ENCODE data around the gene CEP350.

CEP350 gene, protein sequence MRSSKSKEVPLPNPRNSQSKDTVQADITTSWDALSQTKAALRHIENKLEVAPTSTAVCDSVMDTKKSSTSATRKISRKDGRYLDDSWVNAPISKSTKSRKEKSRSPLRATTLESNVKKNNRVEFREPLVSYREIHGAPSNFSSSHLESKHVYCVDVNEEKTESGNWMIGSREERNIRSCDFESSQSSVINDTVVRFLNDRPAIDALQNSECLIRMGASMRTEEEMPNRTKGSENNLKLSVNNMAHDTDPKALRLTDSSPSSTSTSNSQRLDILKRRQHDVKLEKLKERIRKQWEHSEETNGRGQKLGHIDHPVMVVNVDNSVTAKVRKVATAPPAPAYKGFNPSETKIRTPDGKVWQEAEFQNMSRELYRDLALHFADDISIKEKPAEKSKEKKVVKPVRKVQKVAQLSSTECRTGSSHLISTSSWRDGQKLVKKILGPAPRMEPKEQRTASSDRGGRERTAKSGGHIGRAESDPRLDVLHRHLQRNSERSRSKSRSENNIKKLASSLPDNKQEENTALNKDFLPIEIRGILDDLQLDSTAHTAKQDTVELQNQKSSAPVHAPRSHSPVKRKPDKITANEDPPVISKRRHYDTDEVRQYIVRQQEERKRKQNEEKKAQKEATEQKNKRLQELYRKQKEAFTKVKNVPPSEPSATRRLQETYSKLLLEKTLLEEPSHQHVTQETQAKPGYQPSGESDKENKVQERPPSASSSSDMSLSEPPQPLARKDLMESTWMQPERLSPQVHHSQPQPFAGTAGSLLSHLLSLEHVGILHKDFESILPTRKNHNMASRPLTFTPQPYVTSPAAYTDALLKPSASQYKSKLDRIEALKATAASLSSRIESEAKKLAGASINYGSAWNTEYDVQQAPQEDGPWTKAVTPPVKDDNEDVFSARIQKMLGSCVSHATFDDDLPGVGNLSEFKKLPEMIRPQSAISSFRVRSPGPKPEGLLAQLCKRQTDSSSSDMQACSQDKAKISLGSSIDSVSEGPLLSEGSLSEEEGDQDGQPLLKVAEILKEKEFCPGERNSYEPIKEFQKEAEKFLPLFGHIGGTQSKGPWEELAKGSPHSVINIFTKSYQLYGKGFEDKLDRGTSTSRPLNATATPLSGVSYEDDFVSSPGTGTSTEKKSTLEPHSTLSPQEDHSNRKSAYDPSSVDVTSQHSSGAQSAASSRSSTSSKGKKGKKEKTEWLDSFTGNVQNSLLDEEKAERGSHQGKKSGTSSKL (N-terminal part only)

DNA sequence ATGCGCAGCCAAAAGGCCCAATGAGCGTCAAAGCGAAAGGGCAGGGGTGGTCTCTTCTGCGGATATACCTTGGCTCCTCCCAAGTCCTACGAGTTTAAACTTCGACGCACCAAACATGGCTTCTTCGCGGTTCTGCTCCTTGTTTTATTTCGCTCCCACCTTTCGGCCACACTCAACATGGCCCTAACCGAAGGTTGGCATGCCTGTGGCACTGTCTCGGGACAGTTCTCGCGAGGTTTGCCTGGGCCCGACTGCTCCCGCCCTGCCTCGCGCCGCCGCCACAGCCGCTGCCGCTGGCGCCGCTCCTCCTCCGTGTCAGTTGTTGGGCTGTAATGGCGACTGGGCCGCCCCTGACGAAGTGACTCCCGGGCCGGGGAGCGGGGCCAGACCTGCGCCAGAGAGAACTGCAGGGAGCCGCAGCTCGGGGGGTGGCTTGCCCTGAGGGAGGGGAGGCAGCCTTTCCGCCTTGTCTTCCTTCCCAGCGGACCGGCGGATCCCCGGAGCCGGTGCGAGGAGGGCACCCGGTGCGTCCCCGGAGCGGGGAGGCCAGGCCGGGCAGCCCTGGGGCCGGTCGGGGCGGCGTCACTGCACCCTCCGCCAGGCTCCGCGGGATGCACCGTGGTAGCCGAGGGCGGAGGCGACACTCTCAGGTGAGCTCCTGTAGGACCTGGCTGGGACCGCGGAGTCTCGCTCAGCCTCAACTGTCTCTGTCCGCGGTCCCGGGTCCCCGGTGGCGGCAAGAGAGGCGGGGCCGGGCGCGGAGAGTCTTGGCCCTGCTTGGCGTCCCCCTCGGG lies at the start of gene CEP350:
Gene CEP350 (plus strand): TSS at position 318 of the 794 bp plus-strand sequence. CDS start 31,372 bp downstream, outside the sequence.
- peak; percentile 88 to 94 for DNase-seq (ENCODE audit: low read depth in 2 of 2, low spot score in 1 of 2)

DNA sequence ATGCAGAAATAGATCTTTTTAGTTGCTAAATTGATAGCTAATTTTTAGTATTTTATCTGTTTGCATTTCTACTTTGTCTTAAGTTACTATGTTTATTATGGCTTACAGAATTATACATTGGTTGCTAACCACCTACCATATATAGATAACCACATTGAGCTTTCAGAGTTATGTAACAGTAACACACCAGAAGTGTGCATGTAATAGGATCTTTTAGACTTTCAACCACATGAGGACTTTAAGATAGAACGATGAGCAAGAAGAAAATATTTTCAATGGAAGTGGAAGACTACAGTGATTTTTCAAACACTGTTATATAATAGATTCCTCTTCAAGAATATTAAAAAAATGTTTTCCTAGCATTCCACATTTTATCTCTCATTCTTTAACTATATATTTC lies 43.7 kb upstream of the CEP350 start:
- DNase-seq (ENCODE audit: low read depth in 2 of 2, low spot score in 1 of 2): no peak

DNA sequence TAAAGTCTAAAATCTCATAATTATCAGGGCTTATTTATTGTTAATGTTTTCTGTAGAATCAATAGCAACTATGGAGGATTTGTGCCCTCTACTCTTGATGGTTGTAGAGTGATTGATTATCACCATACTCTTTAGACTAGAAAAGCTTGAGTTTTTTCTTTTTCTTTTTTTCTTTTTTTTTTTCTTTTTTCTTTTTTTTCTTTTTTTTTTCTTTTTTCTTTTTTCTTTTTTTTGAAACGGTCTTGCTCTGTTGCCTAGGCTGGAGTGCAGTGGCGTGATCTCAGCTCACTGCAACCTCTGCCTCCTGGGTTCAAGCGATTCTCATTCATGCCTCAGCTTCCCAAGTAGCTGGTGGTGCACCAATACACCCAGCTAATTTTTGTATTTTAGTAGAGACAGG lies 42.8 kb upstream of the CEP350 start:
- DNase-seq (ENCODE audit: low read depth in 2 of 2, low spot score in 1 of 2): no peak

DNA sequence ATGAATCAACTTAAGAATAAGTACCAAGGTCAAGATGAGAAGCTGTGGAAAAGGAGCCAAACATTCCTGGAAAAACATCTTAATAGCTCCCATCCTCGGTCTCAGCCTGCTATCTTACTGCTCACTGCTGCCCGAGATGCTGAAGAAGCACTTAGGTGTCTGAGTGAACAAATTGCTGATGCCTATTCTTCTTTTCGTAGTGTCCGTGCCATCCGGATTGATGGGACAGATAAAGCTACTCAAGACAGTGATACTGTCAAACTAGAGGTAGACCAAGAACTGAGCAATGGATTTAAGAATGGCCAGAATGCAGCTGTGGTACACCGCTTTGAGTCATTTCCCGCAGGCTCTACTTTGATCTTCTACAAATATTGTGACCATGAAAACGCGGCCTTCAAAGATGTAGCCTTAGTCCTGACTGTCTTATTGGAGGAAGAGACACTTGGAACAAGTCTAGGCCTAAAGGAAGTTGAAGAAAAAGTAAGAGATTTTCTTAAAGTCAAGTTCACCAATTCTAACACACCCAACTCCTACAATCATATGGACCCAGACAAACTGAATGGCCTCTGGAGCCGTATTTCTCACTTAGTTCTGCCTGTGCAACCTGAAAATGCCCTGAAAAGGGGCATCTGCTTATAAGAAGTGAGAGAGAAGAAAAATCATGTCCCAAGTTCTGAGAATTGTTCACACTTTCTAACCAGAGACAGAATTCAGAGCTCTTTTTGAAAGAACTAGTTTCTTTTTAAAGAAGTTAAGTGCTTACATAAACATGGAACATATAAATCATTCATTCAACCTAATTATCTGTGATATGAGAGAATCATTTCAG lies 36.8 kb upstream of the CEP350 start:
- DNase-seq (ENCODE audit: low read depth in 2 of 2, low spot score in 1 of 2): no peak

DNA sequence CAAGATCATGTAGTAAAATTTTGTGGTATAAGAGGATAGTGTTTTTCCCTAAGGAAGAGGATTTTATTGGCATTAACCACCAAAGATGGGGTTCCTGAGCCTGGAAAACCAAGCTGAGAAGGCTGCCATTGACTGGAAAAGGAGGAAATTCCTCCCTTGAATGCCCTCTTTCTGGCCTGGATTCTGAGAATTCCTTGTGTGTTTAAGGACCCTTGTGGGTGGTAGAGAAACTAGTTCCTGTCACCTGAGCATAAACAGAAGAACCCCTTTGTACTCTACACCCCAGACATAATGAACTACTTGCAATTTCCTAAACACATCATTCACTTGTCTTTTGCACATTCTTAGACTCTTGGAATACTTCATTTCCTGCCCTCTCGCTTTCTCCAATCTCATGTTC lies 33.1 kb upstream of the CEP350 start:
- DNase-seq (ENCODE audit: low read depth in 2 of 2, low spot score in 1 of 2): no peak

DNA sequence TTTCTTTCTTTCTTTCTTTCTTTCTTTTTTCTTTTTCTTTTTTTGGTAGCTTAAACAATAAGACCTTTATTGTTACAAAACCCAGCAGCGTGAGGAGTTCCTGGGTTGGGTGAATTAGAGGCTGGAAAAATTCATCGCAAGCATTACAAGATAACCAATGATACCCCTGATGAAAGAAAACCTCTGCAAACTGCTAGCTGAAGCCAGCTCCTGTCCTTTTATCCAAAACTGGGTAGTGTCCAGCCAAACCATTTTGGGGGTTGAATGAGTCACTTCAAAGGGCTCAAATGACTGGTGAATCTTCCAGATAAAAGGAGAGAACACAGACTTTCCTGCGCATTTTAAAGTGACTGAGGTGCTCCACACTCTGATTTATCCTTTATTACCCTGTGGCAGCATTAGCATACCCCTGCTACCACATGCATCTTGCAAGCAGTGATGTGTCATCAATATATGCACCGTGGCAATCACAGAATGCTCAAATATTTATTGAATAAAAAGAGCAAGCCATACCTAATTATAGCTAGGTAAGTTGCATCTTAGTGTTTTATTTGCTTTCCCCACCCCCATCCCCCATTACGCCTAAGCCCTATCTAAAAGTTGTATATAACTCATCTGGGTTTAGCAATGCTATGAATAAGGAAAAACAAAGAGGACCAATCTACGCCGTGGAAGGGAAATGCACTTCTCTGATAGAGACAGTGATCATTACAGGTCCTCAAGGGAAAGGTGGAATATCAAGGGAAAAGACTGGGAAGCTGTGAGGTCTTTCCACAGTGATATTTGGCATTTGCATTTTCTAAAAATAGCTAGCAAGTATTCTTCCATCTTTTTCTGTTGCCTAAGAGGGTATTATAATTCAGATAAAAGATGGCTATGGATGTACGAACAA lies 32.4 kb upstream of the CEP350 start:
- no peak for DNase-seq (ENCODE audit: low read depth in 2 of 2, low spot score in 1 of 2)

DNA sequence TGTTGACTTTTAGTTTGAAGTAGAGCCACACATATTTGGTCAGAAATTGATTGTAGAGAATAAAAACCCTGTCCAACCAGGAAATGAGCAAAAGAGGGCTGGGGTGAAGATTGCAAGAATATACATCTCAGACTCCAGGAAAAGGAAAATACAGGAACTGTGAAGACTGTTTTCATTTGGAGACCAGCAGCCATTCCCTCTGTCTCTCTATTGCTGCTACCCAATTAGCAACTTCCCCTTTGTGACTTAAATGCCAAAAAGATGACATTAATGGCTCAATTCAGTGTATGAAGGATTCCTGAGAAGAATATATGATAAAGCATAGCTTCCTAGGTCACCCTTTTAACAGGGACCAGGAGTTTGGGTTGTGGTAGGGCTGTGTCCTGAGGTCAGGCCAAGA lies 31.6 kb upstream of the CEP350 start:
- no peak for DNase-seq (ENCODE audit: low read depth in 2 of 2, low spot score in 1 of 2)

DNA sequence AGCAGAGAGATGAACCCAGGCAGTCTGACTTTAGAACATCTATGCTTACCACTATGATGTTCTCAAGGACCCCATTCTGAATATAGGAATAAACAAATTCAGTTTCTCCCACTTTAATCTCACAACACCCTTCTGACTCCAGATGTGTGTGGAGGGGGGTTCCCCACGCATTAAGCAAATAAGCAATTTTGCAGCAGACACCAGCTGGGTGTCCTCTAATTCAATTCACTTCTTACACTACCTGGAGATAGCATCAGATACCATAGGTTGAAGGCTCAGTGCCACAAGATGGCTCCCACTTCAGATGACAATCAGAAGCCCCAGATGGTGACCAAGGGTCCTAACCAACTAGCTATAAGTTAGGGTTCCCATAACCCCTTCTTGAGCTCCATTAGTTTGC lies 30.3 kb upstream of the CEP350 start:
- no peak for DNase-seq (ENCODE audit: low read depth in 2 of 2, low spot score in 1 of 2)

DNA sequence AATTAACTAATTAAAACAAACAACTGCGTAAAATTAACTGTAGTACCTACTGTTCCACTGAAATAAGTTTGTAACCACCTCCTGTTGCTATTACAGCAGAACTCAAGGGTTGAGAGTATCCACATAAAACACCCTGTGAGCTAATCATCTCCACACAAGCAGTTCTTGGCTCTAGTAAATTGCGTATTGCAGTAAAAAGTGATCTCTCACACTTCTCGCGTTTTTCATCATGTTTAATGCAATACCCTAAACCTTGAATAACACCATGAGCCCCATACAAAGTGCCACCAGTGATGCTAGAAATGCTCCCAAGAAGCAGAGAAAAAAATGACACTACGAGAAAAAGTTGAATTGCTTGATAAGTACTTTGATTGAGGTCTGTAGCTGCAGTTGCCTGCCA lies 29.3 kb upstream of the CEP350 start:
- no peak for DNase-seq (ENCODE audit: low read depth in 2 of 2, low spot score in 1 of 2)

DNA sequence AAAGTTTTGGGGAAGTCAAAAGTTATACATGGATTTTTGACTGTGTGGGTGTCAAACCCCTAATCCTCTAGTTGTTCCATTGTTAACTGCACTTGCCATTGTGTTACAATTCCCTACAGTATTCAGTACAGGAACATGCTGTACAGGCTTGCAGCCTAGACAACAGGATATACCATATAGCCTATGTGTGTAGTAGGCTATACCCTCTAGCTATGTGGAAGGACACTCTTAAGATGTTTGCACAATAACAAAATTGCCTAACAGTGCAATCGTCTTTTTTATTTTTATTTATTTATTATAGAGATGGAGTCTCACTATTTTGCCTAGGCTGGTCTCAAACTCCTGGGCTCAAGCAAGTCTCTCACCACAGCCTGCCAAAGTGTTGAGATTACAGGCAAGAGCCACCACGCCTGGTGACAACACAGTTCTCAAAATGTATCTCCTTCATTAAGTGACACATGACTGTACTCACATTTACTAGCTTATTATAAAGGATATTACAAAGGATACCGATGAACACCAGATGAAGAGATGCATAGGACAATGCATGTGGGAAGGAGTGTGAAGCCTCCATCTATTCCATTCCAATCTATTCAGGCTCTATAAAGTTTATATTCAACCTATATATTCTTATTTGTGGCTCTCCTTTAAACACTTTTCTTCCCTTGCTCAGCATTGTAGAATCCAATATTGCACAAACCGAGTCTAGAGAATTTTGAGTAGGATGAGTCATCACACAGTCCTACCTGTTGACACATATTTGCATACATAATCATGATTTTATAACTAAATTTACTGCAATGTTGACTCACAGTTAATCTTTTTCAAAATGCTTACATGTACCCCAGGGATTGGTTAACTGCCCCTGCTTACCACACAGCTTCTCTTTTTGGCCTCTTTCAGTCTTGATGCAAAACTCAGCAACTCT lies 28.4 kb upstream of the CEP350 start:
- no peak for DNase-seq (ENCODE audit: low read depth in 2 of 2, low spot score in 1 of 2)

DNA sequence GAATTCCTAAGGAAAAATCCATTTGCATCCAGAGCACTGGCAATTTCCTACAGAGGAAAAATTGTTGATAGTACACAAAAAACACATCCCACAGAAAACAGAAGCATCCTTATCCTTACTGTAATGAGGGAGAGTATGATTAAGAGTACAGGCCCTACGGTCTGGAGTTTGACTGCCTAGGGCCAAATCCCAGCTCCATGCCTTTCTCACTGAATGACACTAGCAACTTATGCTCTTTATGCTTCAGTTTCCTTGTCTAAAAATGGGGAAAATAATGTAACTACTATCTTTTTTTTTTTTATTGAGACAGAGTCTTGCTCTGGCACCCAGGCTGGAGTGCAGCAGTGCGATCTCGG lies 27.8 kb upstream of the CEP350 start:
- no peak for DNase-seq (ENCODE audit: low read depth in 2 of 2, low spot score in 1 of 2)

DNA sequence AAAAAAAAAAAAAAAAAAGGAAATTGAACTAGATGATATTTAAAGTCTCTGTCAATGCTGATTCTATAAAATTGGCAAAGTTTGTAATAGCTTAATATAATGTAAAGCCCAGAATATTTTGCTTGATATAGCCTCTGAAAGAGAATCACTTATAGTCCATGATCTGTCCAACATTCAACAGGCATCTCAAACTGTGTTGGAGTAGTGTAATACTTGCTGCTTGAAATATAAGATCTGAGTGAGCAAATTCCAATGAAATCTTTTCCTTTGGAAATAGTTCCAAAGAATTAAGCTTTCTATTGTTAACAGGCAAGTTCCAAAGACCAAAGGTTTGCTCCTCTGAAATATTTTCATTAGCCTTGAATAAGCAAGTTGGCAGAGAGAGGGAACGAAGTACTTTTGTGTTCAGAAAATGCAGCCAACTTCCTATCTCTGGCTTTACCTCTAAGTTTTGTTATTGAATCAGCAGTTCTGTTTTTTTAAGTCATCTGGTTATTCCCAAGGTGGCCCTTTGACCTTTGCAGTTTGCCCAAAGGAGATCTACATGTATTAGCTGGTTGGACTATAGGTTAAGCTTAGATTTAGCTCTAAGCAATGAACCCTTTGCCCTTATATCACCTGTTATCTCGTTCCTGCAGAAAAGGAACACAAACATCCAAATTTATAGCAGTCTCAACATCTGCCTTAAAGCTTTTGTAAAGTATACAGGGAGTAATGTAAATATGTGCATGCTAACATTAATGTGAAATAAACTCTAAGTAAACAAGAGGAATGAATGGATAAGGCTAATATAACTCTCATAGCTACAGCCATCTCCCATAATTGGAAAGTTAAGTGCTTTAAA lies 24.4 kb upstream of the CEP350 start:
- DNase-seq (ENCODE audit: low read depth in 2 of 2, low spot score in 1 of 2): no peak

DNA sequence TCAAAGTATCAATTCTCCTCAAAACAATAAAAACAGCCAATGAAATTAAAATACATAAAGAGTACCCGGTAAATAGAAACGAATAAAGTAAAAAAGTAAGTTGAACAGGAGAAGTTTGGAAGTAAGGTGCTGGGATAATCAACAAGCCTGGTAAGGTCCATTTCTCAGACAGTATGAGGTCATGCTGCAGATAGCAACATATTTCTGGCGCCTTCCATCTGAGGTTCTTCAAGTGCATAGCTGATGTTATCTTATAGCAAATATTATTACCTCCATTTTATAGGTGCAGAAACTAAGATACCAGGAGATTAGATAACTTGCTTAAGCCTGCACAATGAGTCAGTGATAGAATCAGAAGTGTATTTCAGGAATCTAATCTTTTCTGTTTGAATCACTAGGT lies 23.7 kb upstream of the CEP350 start:
- DNase-seq (ENCODE audit: low read depth in 2 of 2, low spot score in 1 of 2): no peak

DNA sequence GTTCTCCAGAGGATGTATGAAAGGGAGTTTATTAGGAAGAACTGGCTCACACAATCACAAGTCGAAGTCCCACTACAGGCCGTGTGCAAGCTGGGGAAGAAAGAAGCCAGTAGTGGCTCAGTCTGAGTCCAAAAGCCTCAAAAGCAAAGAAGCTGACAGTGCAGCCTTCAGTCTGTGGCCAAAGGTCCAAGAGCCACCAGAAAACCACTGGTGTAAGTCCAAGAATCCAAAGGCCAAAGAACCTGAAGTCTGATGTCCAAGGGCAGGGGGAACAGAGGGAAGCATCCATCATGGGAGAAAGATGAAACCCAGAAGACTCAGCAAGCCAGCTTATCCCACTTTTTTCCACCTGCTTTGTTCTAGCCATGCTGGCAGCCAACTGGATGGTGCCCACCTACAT lies 21.4 kb upstream of the CEP350 start:
- DNase-seq (ENCODE audit: low read depth in 2 of 2, low spot score in 1 of 2): no peak

DNA sequence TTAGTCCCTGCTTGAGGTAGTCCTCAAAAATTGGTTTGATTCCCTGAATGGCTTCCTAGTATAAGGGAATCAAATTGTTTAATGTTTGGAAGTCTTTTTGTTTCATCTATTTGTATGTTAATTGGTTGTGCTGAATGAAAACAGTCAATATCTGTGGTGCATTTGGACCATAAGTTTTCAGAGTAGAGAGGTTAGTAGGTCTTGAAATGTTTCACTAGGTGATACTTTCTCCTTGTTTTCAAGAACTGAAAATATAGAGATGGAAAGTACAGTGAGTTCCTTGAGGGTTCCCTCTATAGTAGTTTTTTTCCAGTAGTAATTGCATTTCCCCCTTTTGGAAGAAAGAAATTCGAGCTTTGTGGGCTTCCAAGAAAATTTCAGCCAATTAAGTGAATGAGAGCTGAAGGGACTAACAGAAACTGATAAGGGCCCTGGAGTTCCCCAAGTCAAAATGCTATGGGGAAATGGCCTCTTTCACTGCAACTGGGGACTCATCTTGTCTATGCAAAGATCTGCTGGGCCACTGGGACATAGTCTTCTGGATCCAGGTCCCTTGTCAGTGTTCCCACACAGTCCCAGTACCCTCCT lies 18.6 kb upstream of the CEP350 start:
- DNase-seq (ENCODE audit: low read depth in 2 of 2, low spot score in 1 of 2): no peak

DNA sequence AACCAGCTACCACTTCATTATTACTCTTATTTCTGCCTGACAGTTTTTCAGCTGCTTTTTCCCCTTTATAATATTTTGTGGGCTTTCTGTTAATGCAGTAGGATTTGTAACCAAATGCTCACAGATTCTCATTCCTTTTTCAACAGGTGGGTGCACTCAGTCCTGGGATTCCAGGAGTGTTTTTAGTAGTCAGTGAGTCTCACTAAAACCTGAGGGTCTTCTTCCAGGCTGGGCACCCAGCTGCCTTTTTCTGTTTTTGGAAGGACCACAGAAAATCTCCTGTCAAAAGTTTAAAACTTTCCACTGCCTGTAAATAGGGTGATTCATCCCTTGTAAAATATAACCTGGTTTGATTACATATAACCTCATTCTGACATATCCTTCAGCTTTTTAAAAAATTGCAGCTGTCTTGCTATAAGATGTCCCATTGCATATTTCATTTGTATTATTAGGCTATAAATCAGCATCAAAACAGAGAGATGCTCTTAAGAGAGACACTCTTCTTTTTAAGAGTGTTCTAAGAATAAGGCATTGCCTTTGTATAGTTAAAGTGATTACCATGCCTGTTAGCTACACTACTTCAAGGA lies 16.8 kb upstream of the CEP350 start:
- DNase-seq (ENCODE audit: low read depth in 2 of 2, low spot score in 1 of 2): no peak
